ENCODE measurements around the gene MYLIP. TPM values are rescaled to one million over a fixed set of nuclear protein-coding genes. Genes with fewer than 3 reads are reported as not detected.
A peak's percentile ranks its signal among the peaks of the same experiment; 100 is the strongest.

Gene MYLIP
- 100 to 1,000 TPM in 1 of 4 donors, 10 to 100 TPM in 3; 49.9 to 131 (median 79.3) TPM for total RNA-seq

DNA sequence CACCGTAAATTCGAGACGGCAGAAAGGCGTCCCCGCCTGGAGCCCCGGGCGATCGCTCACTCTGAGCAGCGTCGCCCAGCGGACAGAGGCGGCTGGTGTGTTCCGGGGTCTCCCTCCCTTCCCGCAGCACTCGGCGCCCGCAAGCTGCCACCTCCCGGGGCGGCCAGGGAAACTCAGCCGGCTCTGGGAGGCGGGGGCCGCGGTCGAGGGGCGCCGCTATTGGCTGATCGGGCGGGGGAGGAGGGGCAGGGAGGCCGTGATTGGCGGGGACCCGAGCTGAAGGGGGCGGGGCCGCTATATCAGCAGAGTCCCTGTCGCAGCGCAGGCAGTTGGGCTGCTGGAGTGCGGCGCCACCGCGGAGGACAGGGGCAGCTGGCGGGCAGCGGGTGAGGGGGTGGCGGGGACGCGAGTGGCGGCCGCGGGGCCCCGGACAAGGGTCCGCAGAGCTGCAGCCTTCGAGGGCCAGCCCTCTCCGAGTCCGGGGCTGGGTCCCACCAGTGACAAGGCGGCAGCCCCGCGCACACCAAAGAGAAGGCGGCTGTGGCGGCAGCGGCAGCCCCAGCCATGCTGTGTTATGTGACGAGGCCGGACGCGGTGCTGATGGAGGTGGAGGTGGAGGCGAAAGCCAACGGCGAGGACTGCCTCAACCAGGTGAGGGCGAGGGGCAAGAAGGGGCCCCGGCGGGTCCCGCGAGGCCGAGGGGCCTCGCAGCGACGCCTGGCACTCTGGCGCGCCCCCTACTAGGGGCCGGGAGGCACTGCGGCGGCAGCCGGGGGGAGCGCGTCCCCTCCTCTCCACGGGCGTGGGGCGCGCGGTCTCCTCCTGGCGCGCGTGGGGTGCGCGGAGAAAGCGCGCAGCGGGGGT lies at the start of gene MYLIP:
Gene MYLIP (plus strand): TSS at position 328 of the 864 bp plus-strand sequence. CDS start 237 bp downstream, at position 565.
- H3K4me1 ChIP-seq, result peaks cover 3 to 39% (median 14%) of the 10 kb centered on the region in 3 donors
- H3K4me3 ChIP-seq, result peak within 1 kb of the TSS; percentile 95 to 99
- H3K9me3 ChIP-seq, result no peaks in the 10 kb centered on the region
- peak; percentile 100 for TF ChIP-seq POLR2AphosphoS5 (IDR thresholded peaks at IDR 0.05)
- TF ChIP-seq POLR2A (IDR thresholded peaks at IDR 0.05), result peak; percentile 100
- TF ChIP-seq, protein P1, sequence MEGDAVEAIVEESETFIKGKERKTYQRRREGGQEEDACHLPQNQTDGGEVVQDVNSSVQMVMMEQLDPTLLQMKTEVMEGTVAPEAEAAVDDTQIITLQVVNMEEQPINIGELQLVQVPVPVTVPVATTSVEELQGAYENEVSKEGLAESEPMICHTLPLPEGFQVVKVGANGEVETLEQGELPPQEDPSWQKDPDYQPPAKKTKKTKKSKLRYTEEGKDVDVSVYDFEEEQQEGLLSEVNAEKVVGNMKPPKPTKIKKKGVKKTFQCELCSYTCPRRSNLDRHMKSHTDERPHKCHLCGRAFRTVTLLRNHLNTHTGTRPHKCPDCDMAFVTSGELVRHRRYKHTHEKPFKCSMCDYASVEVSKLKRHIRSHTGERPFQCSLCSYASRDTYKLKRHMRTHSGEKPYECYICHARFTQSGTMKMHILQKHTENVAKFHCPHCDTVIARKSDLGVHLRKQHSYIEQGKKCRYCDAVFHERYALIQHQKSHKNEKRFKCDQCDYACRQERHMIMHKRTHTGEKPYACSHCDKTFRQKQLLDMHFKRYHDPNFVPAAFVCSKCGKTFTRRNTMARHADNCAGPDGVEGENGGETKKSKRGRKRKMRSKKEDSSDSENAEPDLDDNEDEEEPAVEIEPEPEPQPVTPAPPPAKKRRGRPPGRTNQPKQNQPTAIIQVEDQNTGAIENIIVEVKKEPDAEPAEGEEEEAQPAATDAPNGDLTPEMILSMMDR (IDR thresholded peaks at IDR 0.05), result peak; percentile 79 to 88 (median 82)
- no peak for TF ChIP-seq EP300 (IDR thresholded peaks at IDR 0.05)
- WGBS, 2 donors (ENCODE audit: low coverage in 1 of 2), result 0% methylated on average over 3 of the region's 95 CpGs; no CpG with 5 or more reads in 1 of the 2 donors
- peak within 1 kb of the TSS; percentile 94 to 98 (median 98) for H3K27ac ChIP-seq
- H3K27me3 ChIP-seq, result no peaks in the 10 kb centered on the region
- no peaks in the 10 kb centered on the region for H3K36me3 ChIP-seq
- ATAC-seq, result peak; percentile 96

- TF ChIP-seq POLR2AphosphoS5 (IDR thresholded peaks at IDR 0.05) (no peak), EP300 (IDR thresholded peaks at IDR 0.05) (no peak), POLR2A (IDR thresholded peaks at IDR 0.05) (no peak)
- TF ChIP-seq, protein P1 (IDR thresholded peaks at IDR 0.05), result no peak
- H3K27me3 ChIP-seq, result no peaks in the 10 kb centered on the region
- no peak overlapping the region for H3K4me3 ChIP-seq
- 33 to 80% methylated on average over 1 of the region's 1 CpG for WGBS, 2 donors (ENCODE audit: low coverage in 1 of 2)
- no peak for ATAC-seq
- H3K36me3 ChIP-seq, result no peaks in the 10 kb centered on the region
- H3K27ac ChIP-seq, result no peak overlapping the region
- no peaks in the 10 kb centered on the region for H3K4me1 ChIP-seq
- H3K9me3 ChIP-seq, result no peaks in the 10 kb centered on the region
Observed at GRCh38 chr6:16079354-16079753, 49.5 kb upstream of the MYLIP start.

GRCh38 chr6:16080204-16080603 lies 48.7 kb upstream of the MYLIP start:
- no peaks in the 10 kb centered on the region for H3K9me3 ChIP-seq
- H3K27me3 ChIP-seq, result no peaks in the 10 kb centered on the region
- H3K36me3 ChIP-seq, result no peaks in the 10 kb centered on the region
- no peak for TF ChIP-seq POLR2A (IDR thresholded peaks at IDR 0.05)
- TF ChIP-seq POLR2AphosphoS5 (IDR thresholded peaks at IDR 0.05), result no peak
- TF ChIP-seq, protein P1 (IDR thresholded peaks at IDR 0.05), result no peak
- no peak for TF ChIP-seq EP300 (IDR thresholded peaks at IDR 0.05)
- H3K4me1 ChIP-seq, result no peaks in the 10 kb centered on the region
- no peak overlapping the region for H3K4me3 ChIP-seq
- no peak overlapping the region for H3K27ac ChIP-seq
- no peak for ATAC-seq
- 25% methylated on average over 1 of the region's 1 CpG for WGBS, 2 donors (ENCODE audit: low coverage in 1 of 2)

DNA sequence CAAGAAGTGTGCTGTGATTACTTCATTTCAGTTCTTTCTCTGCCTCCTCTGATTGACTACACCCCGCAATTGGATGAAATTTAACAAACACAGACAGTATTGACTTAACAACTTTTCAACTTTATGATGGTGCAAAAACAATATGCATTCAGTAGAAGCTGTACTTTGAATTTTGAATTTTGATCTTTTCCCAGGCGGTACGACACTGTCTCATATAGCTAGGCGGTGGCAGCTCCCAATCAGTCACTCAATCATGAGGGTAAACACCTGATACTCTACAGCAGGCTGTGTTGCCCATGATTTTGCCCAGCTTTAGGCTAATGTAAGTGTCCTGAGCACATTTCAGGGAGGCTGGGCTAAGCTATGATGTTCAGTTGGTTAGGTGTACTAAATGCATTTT lies 47.6 kb upstream of the MYLIP start:
- Histone ChIP-seq H3K4me1 (no peaks in the 10 kb centered on the region), H3K27me3 (no peaks in the 10 kb centered on the region), H3K9me3 (no peaks in the 10 kb centered on the region), H3K4me3 (no peak overlapping the region), H3K36me3 (no peaks in the 10 kb centered on the region), H3K27ac (no peak overlapping the region)
- no peak for ATAC-seq
- TF ChIP-seq EP300 (IDR thresholded peaks at IDR 0.05) (no peak), POLR2AphosphoS5 (IDR thresholded peaks at IDR 0.05) (no peak), POLR2A (IDR thresholded peaks at IDR 0.05) (no peak)
- TF ChIP-seq, protein P1 (IDR thresholded peaks at IDR 0.05), result no peak
- WGBS, 2 donors (ENCODE audit: low coverage in 1 of 2), result 93 to 100% methylated on average over 1 to 4 of the region's 4 CpGs

DNA sequence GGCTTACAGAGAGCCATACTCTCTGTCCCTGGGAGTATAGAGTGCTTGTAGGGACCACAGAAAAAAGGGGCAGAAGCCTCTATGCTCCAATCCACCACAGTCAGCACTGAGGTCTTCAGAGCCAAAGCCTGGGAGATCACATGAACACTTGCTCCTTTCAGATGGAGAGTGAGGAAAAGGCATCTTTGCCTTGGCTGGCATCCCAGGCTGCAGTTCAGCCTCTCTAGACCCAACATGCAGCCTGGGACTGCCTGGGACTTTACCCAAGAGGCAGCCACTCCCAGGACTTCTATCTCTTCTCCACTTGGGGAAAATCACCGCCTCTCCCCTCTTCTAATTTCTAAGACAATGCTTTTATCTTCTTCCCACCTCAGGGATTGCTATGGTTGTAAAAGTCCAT lies 46.5 kb upstream of the MYLIP start:
- Histone ChIP-seq H3K27ac (no peak overlapping the region), H3K4me1 (no peaks in the 10 kb centered on the region), H3K27me3 (no peaks in the 10 kb centered on the region), H3K36me3 (no peaks in the 10 kb centered on the region), H3K9me3 (no peaks in the 10 kb centered on the region), H3K4me3 (no peak overlapping the region)
- no peak for TF ChIP-seq POLR2A (IDR thresholded peaks at IDR 0.05)
- TF ChIP-seq POLR2AphosphoS5 (IDR thresholded peaks at IDR 0.05), result no peak
- no peak for TF ChIP-seq EP300 (IDR thresholded peaks at IDR 0.05)
- TF ChIP-seq, protein P1 (IDR thresholded peaks at IDR 0.05), result no peak
- no peak for ATAC-seq
- WGBS, 2 donors (ENCODE audit: low coverage in 1 of 2), result 83% methylated on average over 1 of the region's 1 CpG; no CpG with 5 or more reads in 1 of the 2 donors

All from gastroesophageal sphincter (tissue), 4 donors.